ENCODE data around the gene SCGB1A1. TPM values are rescaled to one million over a fixed set of nuclear protein-coding genes. Genes with fewer than 3 reads are reported as not detected.

The SCGB1A1 gene
- total RNA-seq, 3 donors from 2014 or later: not detected

GRCh38 chr11:62461740-62462507, 43.1 kb downstream of the SCGB1A1 start:
- Histone ChIP-seq H3K4me1 (ENCODE audit: low read depth) (peaks cover 11% of the 10 kb centered on the region), H3K9me3 (no peaks in the 10 kb centered on the region), H3K4me3 (no peak overlapping the region), H3K36me3 (ENCODE audit: low read depth) (no peaks in the 10 kb centered on the region)
- ATAC-seq: peak; percentile 46
- no peak for TF ChIP-seq CTCF (IDR thresholded peaks at IDR 0.05)
- intact Hi-C loops (cut with DNase I, micrococcal nuclease): no loop called here
- no peak for DNase-seq

GRCh38 chr11:62462508-62462892, 43.7 kb downstream of the SCGB1A1 start:
- H3K4me3 ChIP-seq: no peak overlapping the region
- ATAC-seq (no peak), DNase-seq (no peak)
- H3K9me3 ChIP-seq: no peaks in the 10 kb centered on the region
- no peak for TF ChIP-seq CTCF (IDR thresholded peaks at IDR 0.05)
- peaks cover 11% of the 10 kb centered on the region for H3K4me1 ChIP-seq (ENCODE audit: low read depth)
- intact Hi-C loops (cut with DNase I, micrococcal nuclease): no loop called here
- H3K36me3 ChIP-seq (ENCODE audit: low read depth): no peaks in the 10 kb centered on the region

DNA sequence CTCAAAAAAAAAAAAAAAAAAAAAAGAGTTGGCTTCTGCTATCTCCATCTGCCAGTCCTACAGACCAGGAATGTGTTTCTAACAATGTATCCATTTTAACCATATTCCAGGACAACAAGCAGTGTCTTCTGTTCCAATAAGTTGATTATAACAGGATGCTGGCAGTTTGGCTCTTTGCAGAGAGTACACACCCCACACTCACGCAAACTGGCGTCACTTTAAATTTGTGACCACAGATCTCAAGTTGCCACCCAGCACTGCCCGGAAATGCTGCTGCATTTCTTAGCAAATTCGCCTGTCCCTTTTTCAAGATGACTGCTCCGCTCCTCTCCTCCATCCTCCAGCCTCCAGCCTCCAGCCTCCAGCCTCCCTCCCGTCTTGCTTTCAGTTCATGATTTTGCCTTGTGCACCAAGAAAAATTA, 44.3 kb downstream of the SCGB1A1 start:
- Histone ChIP-seq H3K4me1 (ENCODE audit: low read depth) (peaks cover 11% of the 10 kb centered on the region), H3K36me3 (ENCODE audit: low read depth) (no peaks in the 10 kb centered on the region), H3K9me3 (no peaks in the 10 kb centered on the region), H3K4me3 (no peak overlapping the region)
- DNase-seq (no peak), ATAC-seq (no peak)
- intact Hi-C loops (cut with DNase I, micrococcal nuclease): no loop called here
- TF ChIP-seq CTCF (IDR thresholded peaks at IDR 0.05): no peak

- ATAC-seq (peak; percentile 42), DNase-seq (no peak)
- Histone ChIP-seq H3K36me3 (ENCODE audit: low read depth) (no peaks in the 10 kb centered on the region), H3K4me1 (ENCODE audit: low read depth) (peaks cover 3% of the 10 kb centered on the region), H3K9me3 (no peaks in the 10 kb centered on the region), H3K4me3 (no peak overlapping the region)
- TF ChIP-seq CTCF (IDR thresholded peaks at IDR 0.05): no peak
- intact Hi-C loops (cut with DNase I, micrococcal nuclease): no loop called here
These were observed 45.8 kb downstream of the SCGB1A1 start for GRCh38 chr11:62464655-62465054.

- no peak overlapping the region for H3K4me3 ChIP-seq
- no peak for TF ChIP-seq CTCF (IDR thresholded peaks at IDR 0.05)
- no peak for ATAC-seq
- H3K4me1 ChIP-seq (ENCODE audit: low read depth): peaks cover 3% of the 10 kb centered on the region
- intact Hi-C loops (cut with DNase I, micrococcal nuclease): no loop called here
- no peaks in the 10 kb centered on the region for H3K36me3 ChIP-seq (ENCODE audit: low read depth)
- no peak for DNase-seq
- H3K9me3 ChIP-seq: no peaks in the 10 kb centered on the region
These were observed 47.6 kb downstream of the SCGB1A1 start for GRCh38 chr11:62466444-62466843.
